Activated CD4-positive, alpha-beta T cell treated with anti-CD3 and anti-CD28 coated beads for 36 hours (primary cell): ENCODE measurements around the gene AP5S1. TPM values are rescaled to one million over a fixed set of nuclear protein-coding genes. Genes with fewer than 3 reads are reported as not detected.
"Not testable (repeated sequence)": the region's sequence is repeated elsewhere in the genome, so short reads cannot be mapped to it uniquely, and the experiment has no call there.

ENCODE experiments used
- ATAC-seq: fragments of 200-7000 bp; cut with Tn5 transposase; one replicate; pipeline ENCODE4 v1.10.0; 2021; ENCODE audit warnings: mild to moderate bottlenecking, moderate library complexity
- CTCF ChIA-PET: fragments of 350-600 bp; sonication (Branson Sonifier 250); formaldehyde crosslinking; loops from one replicate; lab custom pipeline; 2021; ENCODE audit warnings: antibody characterized with exemption; lab: Charles Lee
- POLR2A ChIA-PET: fragments of 350-600 bp; sonication (Branson Sonifier 250); formaldehyde crosslinking; loops from one replicate; lab custom pipeline; 2021; ENCODE audit warnings: antibody characterized with exemption, inconsistent platforms; lab: Charles Lee
- DNase-seq: peaks from one replicate; pipeline ENCODE4 v3.0.0-alpha.2; 2020
- H3K27ac Mint-ChIP-seq: one replicate; pipeline ENCODE4 v1.8.0; 2021; ENCODE audit warnings: mixed read lengths
- H3K27me3 Mint-ChIP-seq: one replicate; pipeline ENCODE4 v1.8.0; 2021; ENCODE audit warnings: mixed read lengths
- H3K36me3 Mint-ChIP-seq: one replicate; pipeline ENCODE4 v1.8.0; 2021; ENCODE audit warnings: low read depth, mixed read lengths
- H3K4me1 Mint-ChIP-seq: one replicate; pipeline ENCODE4 v1.8.0; 2021; ENCODE audit warnings: mixed read lengths
- H3K4me3 Mint-ChIP-seq: one replicate; pipeline ENCODE4 v1.8.0; 2021; ENCODE audit warnings: mild to moderate bottlenecking, moderate library complexity, mixed read lengths
- H3K9me3 Mint-ChIP-seq: one replicate; pipeline ENCODE4 v1.8.0; 2021; ENCODE audit warnings: low read depth, mixed read lengths
- intact Hi-C, 2 experiments: fragments of 100-400 bp; cut with DNase I in 1 of 2; cut with micrococcal nuclease in 1 of 2; formaldehyde crosslinking; loops; one replicate each; pipeline versions ENCODE4 v1.14.2 to v1.15.1; 2022 to 2024; cut with DNase I, micrococcal nuclease
- total RNA-seq, 2 experiments: library from RNA; stranded (reverse); gene quantifications; one replicate each; pipeline ENCODE4 v1.2.3, GENCODE V29; 2021

AP5S1 gene
- total RNA-seq, 2 experiments from 2014 or later, result 9.1 to 11.3 TPM

DNA sequence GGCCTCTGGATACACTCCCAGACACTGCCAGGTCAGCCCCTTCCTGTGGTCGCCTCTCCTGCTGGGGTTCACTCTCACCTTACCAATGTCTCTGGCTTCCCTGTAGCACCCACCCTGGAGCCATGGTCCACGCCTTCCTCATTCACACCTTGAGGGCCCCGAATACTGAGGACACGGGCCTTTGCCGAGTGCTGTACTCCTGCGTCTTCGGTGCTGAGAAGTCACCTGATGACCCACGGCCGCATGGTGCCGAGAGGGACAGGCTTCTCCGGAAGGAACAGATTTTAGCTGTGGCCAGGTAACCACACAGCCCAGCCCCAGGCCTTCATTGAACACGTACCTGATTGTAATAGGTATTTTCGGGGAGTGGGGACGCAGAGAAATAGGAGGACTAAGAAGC lies 1.6 kb downstream of the AP5S1 start:
- Mint-ChIP-seq H3K4me3 (peak overlapping the region; percentile 89), H3K36me3 (peaks cover 15% of the 10 kb centered on the region), H3K9me3 (no peaks in the 10 kb centered on the region), H3K4me1 (peaks cover 18% of the 10 kb centered on the region), H3K27ac (peak overlapping the region; percentile 96), H3K27me3 (no peaks in the 10 kb centered on the region)
- intact Hi-C loops, result loop anchor here in 1 of 2 experiments (2.0 to 5.0 kb wide), 2 partner anchors 33 to 1720 kb away; partner anchors contain the start of gene STK35
- POLR2A ChIA-PET, result no interaction called here
- no peak for DNase-seq
- CTCF ChIA-PET, result interaction anchor here (0.6 to 4.0 kb wide), 4 partner anchors 33 to 416 kb away, joined by 3 to 28 read pairs (median 7); partner anchors contain the start of gene ADISSP
- ATAC-seq, result no peak

GRCh38 chr20:3823881-3824280 lies 3.5 kb downstream of the AP5S1 start:
- no peaks in the 10 kb centered on the region for H3K27me3 Mint-ChIP-seq
- H3K27ac Mint-ChIP-seq, result no peak overlapping the region
- no peak overlapping the region for H3K4me3 Mint-ChIP-seq
- CTCF ChIA-PET, result interaction anchor here (0.6 to 1.5 kb wide), 2 partner anchors 38 to 131 kb away, joined by 3 to 4 read pairs; partner anchors contain the start of gene CENPB
- no peaks in the 10 kb centered on the region for H3K9me3 Mint-ChIP-seq
- intact Hi-C loops, result loop anchor here in 1 of 2 experiments (5.0 kb wide), 1 partner anchor 1722 kb away; the partner anchor contains the start of gene STK35
- POLR2A ChIA-PET, result no interaction called here
- DNase-seq (no peak), ATAC-seq (no peak)
- H3K36me3 Mint-ChIP-seq, result peaks cover 16% of the 10 kb centered on the region
- peaks cover 17% of the 10 kb centered on the region for H3K4me1 Mint-ChIP-seq

GRCh38 chr20:3825526-3825925 lies 5.2 kb downstream of the AP5S1 start:
- Mint-ChIP-seq H3K4me3 (no peak overlapping the region), H3K4me1 (peaks cover 6% of the 10 kb centered on the region), H3K36me3 (peaks cover 16% of the 10 kb centered on the region), H3K27ac (no peak overlapping the region), H3K9me3 (no peaks in the 10 kb centered on the region), H3K27me3 (no peaks in the 10 kb centered on the region)
- no peak for ATAC-seq
- ChIA-PET CTCF (no interaction called here), POLR2A (no interaction called here)
- intact Hi-C loops, result no loop called here
- no peak for DNase-seq

- ATAC-seq (no peak), DNase-seq (no peak)
- Mint-ChIP-seq H3K27me3 (no peaks in the 10 kb centered on the region), H3K9me3 (no peaks in the 10 kb centered on the region), H3K27ac (no peak overlapping the region), H3K36me3 (peaks cover 16% of the 10 kb centered on the region), H3K4me3 (no peak overlapping the region), H3K4me1 (peaks cover 6% of the 10 kb centered on the region)
- ChIA-PET CTCF (interaction anchor here (0.8 to 1.1 kb wide), 2 partner anchors 19 to 24 kb away, joined by 3 to 4 read pairs; no protein-coding TSS in a partner anchor), POLR2A (no interaction called here)
- intact Hi-C loops, result no loop called here
Measured at GRCh38 chr20:3826420-3826819, 6.1 kb downstream of the AP5S1 start.

DNA sequence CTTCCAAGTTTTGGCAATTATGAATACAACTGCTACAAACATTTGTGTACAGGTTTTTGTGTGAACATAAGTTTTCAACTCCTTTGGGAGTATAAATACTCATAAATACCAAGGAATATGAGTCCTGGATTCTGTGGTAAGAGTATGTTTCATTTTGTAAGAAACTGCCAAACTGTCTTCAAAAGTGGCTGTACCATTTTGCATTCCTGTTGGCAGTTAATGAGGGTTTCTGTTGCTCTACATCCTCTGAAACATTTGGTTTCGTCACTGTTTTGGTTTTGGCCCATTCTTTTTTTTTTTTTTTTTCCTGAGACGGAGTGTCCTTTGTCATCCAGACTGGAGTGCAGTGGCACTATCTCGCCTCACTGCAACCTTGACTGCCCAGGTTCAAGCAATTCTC lies 8.5 kb downstream of the AP5S1 start:
- H3K9me3 Mint-ChIP-seq, result no peaks in the 10 kb centered on the region
- CTCF ChIA-PET, result interaction anchor here (0.9 kb wide), 1 partner anchor 50 kb away, joined by 3 read pairs; no protein-coding TSS in a partner anchor
- no peak overlapping the region for H3K4me3 Mint-ChIP-seq
- POLR2A ChIA-PET, result no interaction called here
- no peaks in the 10 kb centered on the region for H3K4me1 Mint-ChIP-seq
- peaks cover 3% of the 10 kb centered on the region for H3K36me3 Mint-ChIP-seq
- ATAC-seq (no peak), DNase-seq (no peak)
- H3K27ac Mint-ChIP-seq, result no peak overlapping the region
- no peaks in the 10 kb centered on the region for H3K27me3 Mint-ChIP-seq
- intact Hi-C loops, result no loop called here

- POLR2A ChIA-PET, H3K27ac Mint-ChIP-seq, DNase-seq, H3K4me3 Mint-ChIP-seq, H3K36me3 Mint-ChIP-seq, intact Hi-C loops, H3K4me1 Mint-ChIP-seq, H3K9me3 Mint-ChIP-seq, H3K27me3 Mint-ChIP-seq, ATAC-seq: not testable (repeated sequence)
- CTCF ChIA-PET, result interaction anchor here (1.2 kb wide), 1 partner anchor 10 kb away, joined by 5 read pairs; the partner anchor contains the start of gene AP5S1
Measured at GRCh38 chr20:3829891-3830290, 9.5 kb downstream of the AP5S1 start.

DNA sequence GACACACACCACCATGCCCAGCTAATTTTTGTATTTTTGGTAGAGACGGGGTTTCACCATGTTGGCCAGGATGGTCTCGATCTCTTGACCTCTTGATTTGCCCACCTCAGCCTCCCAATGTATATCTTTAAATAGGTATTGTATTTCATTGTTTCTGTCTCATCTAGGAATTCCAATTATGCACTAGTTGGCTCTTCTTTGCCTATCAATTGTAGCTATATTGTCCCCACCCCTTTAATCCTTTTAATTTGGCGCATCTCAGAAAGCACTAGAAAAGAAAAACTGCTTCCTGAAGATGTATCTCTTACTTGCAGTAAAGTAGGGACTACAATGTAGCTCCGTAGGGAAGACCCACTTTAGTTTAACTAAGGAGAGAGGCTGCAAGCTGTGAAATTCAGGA lies 15.8 kb downstream of the AP5S1 start:
- no peak for DNase-seq
- H3K4me1 Mint-ChIP-seq, result peaks cover 2% of the 10 kb centered on the region
- no peak overlapping the region for H3K27ac Mint-ChIP-seq
- H3K4me3 Mint-ChIP-seq, result no peak overlapping the region
- ChIA-PET POLR2A (no interaction called here), CTCF (interaction anchor here (0.7 to 1.6 kb wide), 4 partner anchors 15 to 338 kb away, joined by 3 to 5 read pairs (median 4); partner anchors contain the start of gene AP5S1)
- no peaks in the 10 kb centered on the region for H3K9me3 Mint-ChIP-seq
- no peaks in the 10 kb centered on the region for H3K27me3 Mint-ChIP-seq
- intact Hi-C loops, result no loop called here
- no peak for ATAC-seq
- no peaks in the 10 kb centered on the region for H3K36me3 Mint-ChIP-seq

DNA sequence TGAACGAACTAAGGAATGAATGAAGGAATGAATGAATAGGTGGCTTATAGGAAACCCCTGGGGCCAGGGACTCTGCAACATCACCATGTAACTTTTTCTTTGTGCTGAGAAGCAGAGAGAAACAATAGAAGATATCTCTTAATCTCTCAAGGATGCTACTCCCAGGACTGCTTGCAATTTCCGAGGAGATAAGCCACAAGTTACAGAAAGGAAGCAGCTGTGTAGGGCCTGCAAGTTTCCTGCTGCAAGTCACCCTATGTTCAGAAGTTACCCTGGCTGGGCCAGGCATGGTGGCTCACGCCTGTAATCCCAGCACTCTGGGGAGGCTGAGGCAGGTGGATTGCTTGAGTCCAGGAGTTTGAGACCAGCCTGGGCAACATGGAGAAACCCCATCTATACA lies 19.0 kb downstream of the AP5S1 start:
- Mint-ChIP-seq H3K36me3 (no peaks in the 10 kb centered on the region), H3K9me3 (no peaks in the 10 kb centered on the region), H3K4me1 (peaks cover 2% of the 10 kb centered on the region), H3K4me3 (no peak overlapping the region), H3K27me3 (no peaks in the 10 kb centered on the region), H3K27ac (no peak overlapping the region)
- no peak for ATAC-seq
- POLR2A ChIA-PET, result interaction anchor here (0.5 kb wide), 1 partner anchor 73 kb away, joined by 3 read pairs; no protein-coding TSS in a partner anchor
- no peak for DNase-seq
- intact Hi-C loops, result no loop called here
- CTCF ChIA-PET, result interaction anchor here (0.6 to 0.8 kb wide), 2 partner anchors 120 to 1317 kb away, joined by 3 read pairs; no protein-coding TSS in a partner anchor

- H3K36me3 Mint-ChIP-seq, H3K4me1 Mint-ChIP-seq, H3K27me3 Mint-ChIP-seq, DNase-seq, H3K27ac Mint-ChIP-seq, intact Hi-C loops, H3K9me3 Mint-ChIP-seq, H3K4me3 Mint-ChIP-seq, CTCF ChIA-PET, ATAC-seq: not testable (repeated sequence)
- POLR2A ChIA-PET, result interaction anchor here (0.5 kb wide), 1 partner anchor 74 kb away, joined by 3 read pairs; no protein-coding TSS in a partner anchor
Measured at GRCh38 chr20:3840201-3840600, 19.9 kb downstream of the AP5S1 start.

DNA sequence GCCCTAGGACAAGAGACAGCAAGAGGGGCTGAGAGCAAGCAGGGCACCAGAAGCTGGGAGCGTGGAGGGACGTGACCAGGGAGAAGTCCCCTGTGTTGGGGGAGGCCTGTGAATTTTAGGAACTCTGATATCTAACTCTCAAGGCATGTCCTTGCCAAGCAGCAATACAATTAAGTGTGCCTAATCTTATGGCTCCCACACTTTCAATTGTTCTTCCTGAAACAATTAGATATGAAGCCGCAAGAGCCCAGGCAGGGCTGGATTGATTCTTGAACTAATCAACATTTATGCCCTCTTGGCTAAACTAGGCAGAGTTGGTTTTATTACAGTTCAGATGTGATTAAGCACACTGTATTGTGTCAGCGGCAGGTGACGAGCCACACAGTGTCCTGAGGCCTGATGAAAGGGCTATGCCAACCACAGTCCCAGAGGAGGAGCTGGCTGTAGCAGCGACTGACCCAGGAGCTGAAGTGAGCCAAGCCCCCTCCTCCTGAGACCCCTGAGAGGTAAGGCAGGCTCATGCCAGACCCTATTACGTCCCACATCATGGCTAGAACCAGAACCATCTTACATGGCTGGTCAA lies 22.1 kb downstream of the AP5S1 start:
- no peak for ATAC-seq
- intact Hi-C loops, result no loop called here

DNA sequence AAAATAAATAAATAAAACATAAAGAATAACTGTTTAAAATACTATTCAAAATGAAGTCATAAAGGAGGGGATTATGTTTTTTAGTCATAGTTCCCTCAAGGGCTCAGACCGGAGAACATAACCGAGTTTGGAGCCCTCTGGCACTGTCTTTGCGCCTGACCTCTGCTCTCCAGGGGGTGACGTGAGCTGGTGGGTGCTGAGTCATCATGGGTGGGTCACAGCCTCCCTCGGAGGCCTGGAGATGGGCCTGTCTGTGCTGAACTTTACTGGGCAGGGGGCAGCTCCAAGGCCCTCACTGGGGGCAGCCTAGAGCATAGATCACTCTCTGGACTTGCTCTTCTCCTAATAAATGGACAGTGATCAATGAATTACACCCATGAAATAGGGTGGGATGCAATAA lies 23.1 kb downstream of the AP5S1 start:
- H3K27me3 Mint-ChIP-seq, result no peaks in the 10 kb centered on the region
- CTCF ChIA-PET, result interaction anchor here (0.6 to 0.7 kb wide), 6 partner anchors 9 to 231 kb away, joined by 3 to 4 read pairs (median 4); partner anchors contain the start of gene ADISSP

More for the DNA sequence above, 22.1 kb downstream of the AP5S1 start:
- POLR2A ChIA-PET, result no interaction called here
- H3K4me1 Mint-ChIP-seq, result peaks cover 8% of the 10 kb centered on the region
- H3K27me3 Mint-ChIP-seq, result no peaks in the 10 kb centered on the region
- no peaks in the 10 kb centered on the region for H3K36me3 Mint-ChIP-seq
- H3K4me3 Mint-ChIP-seq, result no peak overlapping the region
- CTCF ChIA-PET, result interaction anchor here (0.7 kb wide), 1 partner anchor 10 kb away, joined by 4 read pairs; no protein-coding TSS in a partner anchor
- no peak for DNase-seq
- H3K27ac Mint-ChIP-seq, result no peak overlapping the region
- no peaks in the 10 kb centered on the region for H3K9me3 Mint-ChIP-seq

More for the DNA sequence above, 23.1 kb downstream of the AP5S1 start:
- DNase-seq (no peak), ATAC-seq (no peak)
- POLR2A ChIA-PET, result no interaction called here
- no peaks in the 10 kb centered on the region for H3K9me3 Mint-ChIP-seq
- H3K27ac Mint-ChIP-seq, result no peak overlapping the region
- H3K36me3 Mint-ChIP-seq, result no peaks in the 10 kb centered on the region
- peaks cover 18% of the 10 kb centered on the region for H3K4me1 Mint-ChIP-seq
- H3K4me3 Mint-ChIP-seq, result no peak overlapping the region
- intact Hi-C loops, result no loop called here
